ENCODE data around the gene HS6ST1.

DNA sequence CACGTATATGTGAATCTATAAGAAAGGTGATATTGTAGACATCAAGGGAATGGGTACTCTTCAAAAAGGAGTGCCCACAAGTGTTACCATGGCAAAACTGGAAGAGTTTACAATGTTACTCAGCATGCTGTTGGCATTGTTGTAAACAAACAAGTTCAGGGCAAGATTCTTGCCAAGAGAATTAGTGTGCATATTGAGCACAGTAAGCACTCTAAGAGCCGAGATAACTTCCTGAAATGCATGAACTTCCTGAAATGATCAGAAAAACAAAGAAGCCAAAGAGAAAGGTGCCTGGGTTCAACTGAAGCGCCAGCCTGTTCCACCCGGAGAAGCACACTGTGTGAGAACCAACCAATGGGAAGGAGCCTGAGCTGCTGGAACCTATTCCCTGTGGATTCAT is 101.0 kb downstream of the HS6ST1 start:
- TF ChIP-seq, protein P1, sequence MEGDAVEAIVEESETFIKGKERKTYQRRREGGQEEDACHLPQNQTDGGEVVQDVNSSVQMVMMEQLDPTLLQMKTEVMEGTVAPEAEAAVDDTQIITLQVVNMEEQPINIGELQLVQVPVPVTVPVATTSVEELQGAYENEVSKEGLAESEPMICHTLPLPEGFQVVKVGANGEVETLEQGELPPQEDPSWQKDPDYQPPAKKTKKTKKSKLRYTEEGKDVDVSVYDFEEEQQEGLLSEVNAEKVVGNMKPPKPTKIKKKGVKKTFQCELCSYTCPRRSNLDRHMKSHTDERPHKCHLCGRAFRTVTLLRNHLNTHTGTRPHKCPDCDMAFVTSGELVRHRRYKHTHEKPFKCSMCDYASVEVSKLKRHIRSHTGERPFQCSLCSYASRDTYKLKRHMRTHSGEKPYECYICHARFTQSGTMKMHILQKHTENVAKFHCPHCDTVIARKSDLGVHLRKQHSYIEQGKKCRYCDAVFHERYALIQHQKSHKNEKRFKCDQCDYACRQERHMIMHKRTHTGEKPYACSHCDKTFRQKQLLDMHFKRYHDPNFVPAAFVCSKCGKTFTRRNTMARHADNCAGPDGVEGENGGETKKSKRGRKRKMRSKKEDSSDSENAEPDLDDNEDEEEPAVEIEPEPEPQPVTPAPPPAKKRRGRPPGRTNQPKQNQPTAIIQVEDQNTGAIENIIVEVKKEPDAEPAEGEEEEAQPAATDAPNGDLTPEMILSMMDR (IDR thresholded peaks at IDR 0.05; ENCODE audit: low read length) = no peak
- TF ChIP-seq EZH2 (IDR thresholded peaks at IDR 0.05; ENCODE audit: borderline replicate concordance, low read length) = no peak

All from OCI-LY1 (cell line).